ENCODE measurements around the gene DOCK4. TPM values are rescaled to one million over a fixed set of nuclear protein-coding genes. Genes with fewer than 3 reads are reported as not detected.

Gene DOCK4
- total and polyA plus RNA-seq, 10 of the 15 experiments (the other 5 are each of a cell fraction or from before 2014, with no cell fraction given), result 0.03 to 0.73 (median 0.38) TPM

- no peaks in the 10 kb centered on the region for H4K20me1 ChIP-seq (ENCODE audit: control insufficient read depth, insufficient read depth)
- WGBS (ENCODE audit: insufficient coverage, insufficient replicate concordance, low lambda C conversion rate, missing lambda C conversion rate), result 39% methylated on average over 2 of the region's 2 CpGs
- intact Hi-C loops (cut with micrococcal nuclease; ENCODE audit: unreplicated experiment) (no loop called here), in situ Hi-C loops (cut with MboI) (no loop called here)
- H2AFZ ChIP-seq (ENCODE audit: control insufficient read depth, low read depth, low read length), result no peak overlapping the region
- no peak overlapping the region for H3K4me2 ChIP-seq (ENCODE audit: control insufficient read depth, insufficient read depth)
- ChIA-PET POLR2A (no interaction called here), RAD21 (ENCODE audit: unreplicated experiment) (no interaction called here), CTCF (no interaction called here), SMC1A (ENCODE audit: uncharacterized antibody, unreplicated experiment) (interaction anchor here (1.1 kb wide), 1 partner anchor 8 kb away, joined by 3 read pairs; no protein-coding TSS in a partner anchor)
- no peak overlapping the region for H3K27ac ChIP-seq (ENCODE audit: control insufficient read depth, insufficient read depth)
- no peak overlapping the region for H3K4me3 ChIP-seq
- H3K36me3 ChIP-seq (ENCODE audit: control insufficient read depth in 2 of 2, insufficient read depth in 2 of 2, low read length in 1 of 2), result no peaks in the 10 kb centered on the region
- H3K4me1 ChIP-seq (ENCODE audit: control insufficient read depth, insufficient read depth, low read length), result no peaks in the 10 kb centered on the region
- H3K27me3 ChIP-seq (replicated peaks in 1 of 2; ENCODE audit: control insufficient read depth in 2 of 2, insufficient read depth in 2 of 2, low read length in 1 of 2), result no peaks in the 10 kb centered on the region; a peak in 2 of 4 replicates
- no peak for DNase-seq (ENCODE audit: low read depth, low spot score)
- no peak for ATAC-seq
- H3K9ac ChIP-seq (ENCODE audit: control insufficient read depth, insufficient read depth, low read length), result no peak overlapping the region
- H3K9me3 ChIP-seq (replicated peaks; ENCODE audit: control insufficient read depth, insufficient read depth, low read length), result no peaks in the 10 kb centered on the region
- TF ChIP-seq RAD21 (IDR thresholded peaks at IDR 0.05; ENCODE audit: insufficient read depth, low read depth, low read length), result no peak
- no peak for TF ChIP-seq TAF1 (IDR thresholded peaks at IDR 0.05; ENCODE audit: borderline replicate concordance, low read depth, low read length)
- TF ChIP-seq GABPA (IDR thresholded peaks at IDR 0.05; ENCODE audit: low read depth), result no peak
- no peak for TF ChIP-seq RELB (IDR thresholded peaks at IDR 0.05; ENCODE audit: low read depth)
- no peak for TF ChIP-seq ZNF274 (IDR thresholded peaks at IDR 0.05; ENCODE audit: insufficient read depth, insufficient read length)
- no peak for TF ChIP-seq POLR2AphosphoS5 (IDR thresholded peaks at IDR 0.05; ENCODE audit: low read length)
- no peak for TF ChIP-seq MEF2A (IDR thresholded peaks at IDR 0.05; ENCODE audit: insufficient read depth, low read depth, low read length)
- no peak for TF ChIP-seq NFIC (IDR thresholded peaks at IDR 0.05; ENCODE audit: low read depth, low read length)
- TF ChIP-seq CHD4 (IDR thresholded peaks at IDR 0.05), result no peak
- TF ChIP-seq BRCA1 (IDR thresholded peaks at IDR 0.05; ENCODE audit: low read depth, low read length), result no peak
- TF ChIP-seq NKRF (conservative IDR thresholded peaks at IDR 0.05), result no peak
- no peak for TF ChIP-seq SUZ12 (IDR thresholded peaks at IDR 0.05; ENCODE audit: unreplicated experiment)
- no peak for TF ChIP-seq NFYB (IDR thresholded peaks at IDR 0.05; ENCODE audit: insufficient read depth, low read depth, low read length)
- no peak for TF ChIP-seq RAD51 (IDR thresholded peaks at IDR 0.05)
- TF ChIP-seq ETV6 (conservative IDR thresholded peaks at IDR 0.05 in 1 of 2, IDR thresholded peaks at IDR 0.05 in 1 of 2; ENCODE audit: borderline replicate concordance in 1 of 2, low read depth in 1 of 2), result no peak
- TF ChIP-seq MYB (IDR thresholded peaks at IDR 0.05; ENCODE audit: borderline replicate concordance, low read depth, low read length), result no peak
- TF ChIP-seq ZNF384 (IDR thresholded peaks at IDR 0.05; ENCODE audit: borderline replicate concordance, low read depth, low read length), result no peak
- no peak for TF ChIP-seq NRF1 (conservative IDR thresholded peaks at IDR 0.05; ENCODE audit: low read depth, low read length)
- no peak for TF ChIP-seq HDAC2 (IDR thresholded peaks at IDR 0.05)
- FAIRE-seq, result no peak
- no TSS peak for BruUV-seq (replicated peaks)
- H3K79me2 ChIP-seq (ENCODE audit: control insufficient read depth, insufficient read depth, low read length), result no peaks in the 10 kb centered on the region
Measured at GRCh38 chr7:112184455-112184854, 21.7 kb downstream of the DOCK4 start.
